Measurements from ENCODE around the gene CDK5RAP3. TPM values are rescaled to one million over a fixed set of nuclear protein-coding genes. Genes with fewer than 3 reads are reported as not detected.

Gene CDK5RAP3
- total and polyA plus RNA-seq, 2 experiments from 2014 or later: 124 to 179 TPM

DNA sequence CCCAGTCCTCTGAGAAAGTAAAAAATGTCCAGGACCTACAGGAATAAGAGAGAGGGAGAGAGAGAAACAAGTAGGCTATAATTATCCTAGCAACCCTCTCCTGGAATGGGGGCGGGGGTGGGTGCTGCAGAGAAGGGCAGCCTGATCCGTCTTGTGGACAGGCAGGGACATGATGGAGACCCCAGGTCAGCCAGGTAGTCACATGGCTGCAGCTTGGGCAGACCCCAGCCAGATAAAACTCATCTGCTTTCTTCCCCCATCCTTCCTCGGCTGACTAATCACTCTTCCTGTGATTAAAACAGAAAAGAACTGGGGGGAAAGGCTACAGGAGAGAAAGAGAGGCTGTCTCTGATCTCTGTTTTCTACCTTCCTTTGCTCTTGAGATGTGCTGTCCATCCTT is 34.1 kb downstream of the CDK5RAP3 start:
- WGBS (ENCODE audit: low lambda C conversion rate, missing lambda C conversion rate): 27% methylated on average over 3 of the region's 3 CpGs
- Histone ChIP-seq H3K9me3 (ENCODE audit: low read depth) (no peaks in the 10 kb centered on the region), H3K36me3 (replicated peaks; ENCODE audit: insufficient read depth, low read depth) (no peaks in the 10 kb centered on the region), H3K9me2 (replicated peaks; ENCODE audit: insufficient read depth) (no peaks in the 10 kb centered on the region), H3K4me3 (no peak overlapping the region), H4K20me1 (ENCODE audit: insufficient read depth, poor library complexity, severe bottlenecking) (no peaks in the 10 kb centered on the region), H3K4me2 (no peak overlapping the region), H3K79me2 (no peaks in the 10 kb centered on the region), H3K27me3 (no peaks in the 10 kb centered on the region), H2AFZ (no peak overlapping the region), H3K27ac (no peak overlapping the region), H3K4me1 (ENCODE audit: insufficient read depth) (peaks cover 15% of the 10 kb centered on the region)
- TF ChIP-seq CTCF (IDR thresholded peaks at IDR 0.05; ENCODE audit: poor library complexity) (no peak), EZH2 (IDR thresholded peaks at IDR 0.05; ENCODE audit: borderline replicate concordance) (no peak), EZH2phosphoT487 (IDR thresholded peaks at IDR 0.05; ENCODE audit: low read depth, severe bottlenecking, unreplicated experiment) (no peak)
- DNase-seq (ENCODE audit: low spot score): no peak

DNA sequence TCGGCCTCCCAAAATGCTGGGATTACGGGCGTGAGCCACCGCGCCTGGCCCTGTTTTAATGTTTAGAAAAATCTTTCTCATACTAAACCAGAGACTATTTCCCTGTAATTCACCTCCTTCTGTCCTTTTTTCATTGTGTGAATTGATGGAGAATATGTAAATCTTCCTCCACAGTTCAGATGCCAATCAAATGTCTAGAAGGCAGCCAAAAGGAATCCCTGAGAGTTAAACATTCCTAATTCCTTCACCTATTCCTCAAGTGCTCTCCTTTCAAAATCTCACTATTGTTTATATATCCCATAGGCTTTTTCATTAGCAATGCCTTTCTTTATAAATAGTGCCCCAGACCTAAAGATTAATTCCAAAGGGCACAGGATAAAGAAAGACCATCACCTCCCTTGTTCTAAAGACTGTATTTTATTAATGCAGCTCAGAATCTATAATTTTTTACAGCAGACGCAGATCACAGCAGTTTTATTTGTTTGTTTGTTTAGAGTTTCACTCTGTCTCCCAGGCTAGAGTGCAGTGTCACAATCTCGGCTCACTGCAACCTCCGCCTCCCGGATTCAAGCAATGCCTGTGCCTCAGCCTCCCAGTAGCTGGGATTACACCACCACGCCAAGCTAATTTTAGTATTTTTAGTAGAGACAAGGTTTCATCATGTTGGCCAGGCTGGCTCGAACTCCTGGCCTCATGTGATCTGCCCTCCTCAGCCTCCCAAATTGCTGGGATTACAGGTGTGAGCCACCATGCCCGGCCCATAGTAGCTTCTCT is 36.2 kb downstream of the CDK5RAP3 start:
- H3K27ac ChIP-seq: no peak overlapping the region
- H2AFZ ChIP-seq: no peak overlapping the region
- H3K9me2 ChIP-seq (replicated peaks; ENCODE audit: insufficient read depth): no peaks in the 10 kb centered on the region
- H3K4me1 ChIP-seq (ENCODE audit: insufficient read depth): peaks cover 22% of the 10 kb centered on the region
- DNase-seq (ENCODE audit: low spot score): no peak
- no peaks in the 10 kb centered on the region for H4K20me1 ChIP-seq (ENCODE audit: insufficient read depth, poor library complexity, severe bottlenecking)
- H3K4me3 ChIP-seq: no peak overlapping the region
- no peaks in the 10 kb centered on the region for H3K79me2 ChIP-seq
- H3K9me3 ChIP-seq (ENCODE audit: low read depth): no peaks in the 10 kb centered on the region
- no peaks in the 10 kb centered on the region for H3K27me3 ChIP-seq
- WGBS (ENCODE audit: low lambda C conversion rate, missing lambda C conversion rate): 83% methylated on average over 12 of the region's 12 CpGs
- no peak overlapping the region for H3K4me2 ChIP-seq
- H3K36me3 ChIP-seq (replicated peaks; ENCODE audit: insufficient read depth, low read depth): no peaks in the 10 kb centered on the region
- TF ChIP-seq EZH2 (IDR thresholded peaks at IDR 0.05; ENCODE audit: borderline replicate concordance) (no peak), CTCF (IDR thresholded peaks at IDR 0.05; ENCODE audit: poor library complexity) (no peak), EZH2phosphoT487 (IDR thresholded peaks at IDR 0.05; ENCODE audit: low read depth, severe bottlenecking, unreplicated experiment) (no peak)

DNA sequence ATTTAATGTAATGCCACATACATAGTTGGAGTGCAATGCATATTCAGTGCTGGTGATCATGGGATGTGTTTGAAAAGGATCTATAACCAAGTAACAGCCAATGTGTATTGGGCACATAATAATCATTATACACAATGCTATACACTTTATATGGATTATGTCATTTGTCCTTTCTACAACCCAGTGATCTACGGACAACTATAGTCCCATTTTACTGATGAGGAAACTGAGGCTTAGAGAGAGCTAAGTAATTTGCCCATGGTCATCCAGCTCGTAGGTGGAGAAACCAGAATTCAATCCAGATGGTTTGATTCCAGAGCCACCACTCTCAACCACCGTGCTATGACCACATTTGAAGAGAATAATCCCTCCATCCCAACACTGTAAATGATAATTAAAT is 39.3 kb downstream of the CDK5RAP3 start:
- no peaks in the 10 kb centered on the region for H3K36me3 ChIP-seq (replicated peaks; ENCODE audit: insufficient read depth, low read depth)
- no peaks in the 10 kb centered on the region for H3K9me2 ChIP-seq (replicated peaks; ENCODE audit: insufficient read depth)
- H3K27ac ChIP-seq: no peak overlapping the region
- no peak overlapping the region for H3K4me3 ChIP-seq
- no peaks in the 10 kb centered on the region for H3K79me2 ChIP-seq
- no peaks in the 10 kb centered on the region for H3K9me3 ChIP-seq (ENCODE audit: low read depth)
- no peak for TF ChIP-seq EZH2 (IDR thresholded peaks at IDR 0.05; ENCODE audit: borderline replicate concordance)
- no peak for TF ChIP-seq EZH2phosphoT487 (IDR thresholded peaks at IDR 0.05; ENCODE audit: low read depth, severe bottlenecking, unreplicated experiment)
- TF ChIP-seq CTCF (IDR thresholded peaks at IDR 0.05; ENCODE audit: poor library complexity): no peak
- no peaks in the 10 kb centered on the region for H4K20me1 ChIP-seq (ENCODE audit: insufficient read depth, poor library complexity, severe bottlenecking)
- no peak for DNase-seq (ENCODE audit: low spot score)
- no peak overlapping the region for H2AFZ ChIP-seq
- 97% methylated on average over 3 of the region's 3 CpGs for WGBS (ENCODE audit: low lambda C conversion rate, missing lambda C conversion rate)
- H3K27me3 ChIP-seq: peaks cover 11% of the 10 kb centered on the region
- no peak overlapping the region for H3K4me2 ChIP-seq
- H3K4me1 ChIP-seq (ENCODE audit: insufficient read depth): peaks cover 21% of the 10 kb centered on the region

Measured in hepatocyte (in vitro differentiated cells).